HG02970 (cell line): Measurements from ENCODE around the gene KAT8.

ENCODE experiments used
- ATAC-seq: cut with Tn5 transposase; IDR thresholded peaks from one replicate; pipeline ENCODE4 v1.9.1; 2021; ENCODE audit warnings: mild to moderate bottlenecking, moderate library complexity, moderate number of reproducible peaks; ENCODE audit not compliant: unreplicated experiment, low FRiP score

The KAT8 gene

GRCh38 chr16:31117384-31118222 lies at the start of gene KAT8:
Gene KAT8 (plus strand): TSS chr16:31117664. CDS start chr16:31117682, 18 bp downstream.
- peak; percentile 87 for ATAC-seq

GRCh38 chr16:31071861-31072260 lies 45.6 kb upstream of the KAT8 start:
- ATAC-seq: no peak

- ATAC-seq: no peak
Observed at GRCh38 chr16:31072540-31073141, 44.8 kb upstream of the KAT8 start.

GRCh38 chr16:31073142-31073969 lies 44.1 kb upstream of the KAT8 start:
- peak; percentile 50 for ATAC-seq

GRCh38 chr16:31073970-31074813 lies 43.3 kb upstream of the KAT8 start, which contains the start of the genes ZNF646 and ZNF668:
Gene ZNF646 (plus strand): TSS chr16:31074422. CDS start chr16:31076325, 1,903 bp downstream.
Gene ZNF668 (minus strand): TSS chr16:31074240. CDS start chr16:31064459, 9,781 bp downstream.
- peak; percentile 63 for ATAC-seq

GRCh38 chr16:31074814-31075183 lies 42.7 kb upstream of the KAT8 start:
- ATAC-seq: no peak

GRCh38 chr16:31076319-31076718 lies 41.1 kb upstream of the KAT8 start:
- ATAC-seq: no peak

GRCh38 chr16:31077024-31077423 lies 40.4 kb upstream of the KAT8 start:
- no peak for ATAC-seq

GRCh38 chr16:31077592-31078396 lies 39.7 kb upstream of the KAT8 start:
- ATAC-seq: no peak

GRCh38 chr16:31078597-31079341 lies 38.7 kb upstream of the KAT8 start:
- no peak for ATAC-seq

GRCh38 chr16:31079342-31079944 lies 38.0 kb upstream of the KAT8 start:
- no peak for ATAC-seq

- no peak for ATAC-seq
Observed at GRCh38 chr16:31080035-31080629, 37.3 kb upstream of the KAT8 start.

GRCh38 chr16:31080756-31081419 lies 36.6 kb upstream of the KAT8 start:
- no peak for ATAC-seq

GRCh38 chr16:31081428-31082351 lies 35.8 kb upstream of the KAT8 start:
- ATAC-seq: no peak

- ATAC-seq: no peak
Observed at GRCh38 chr16:31082368-31083045, 35.0 kb upstream of the KAT8 start.

- no peak for ATAC-seq
Observed at GRCh38 chr16:31083081-31083480, 34.4 kb upstream of the KAT8 start.
